ENCODE data around the gene LYPD6B.

LYPD6B gene

DNA sequence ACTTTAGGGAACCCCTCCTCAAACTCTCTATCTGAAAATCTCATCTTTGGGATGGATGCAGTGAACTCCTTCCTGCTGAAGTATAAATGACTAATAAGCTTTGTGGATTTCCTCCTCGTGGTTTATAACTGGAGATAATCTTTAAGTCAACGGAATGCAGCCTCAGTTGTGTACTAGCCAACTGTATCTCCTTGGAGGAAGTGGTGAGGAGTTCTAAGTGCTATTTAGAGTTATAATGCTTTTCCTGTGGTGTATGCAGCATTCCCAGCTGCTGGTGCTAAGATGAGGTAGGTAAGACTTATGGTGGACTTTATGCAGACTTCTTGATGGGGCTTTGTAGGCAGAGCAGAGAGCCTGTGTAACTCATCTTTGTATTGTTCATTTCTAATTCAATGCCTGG is 90.9 kb downstream of the LYPD6B start:
- DNase-seq, result no peak

DNA sequence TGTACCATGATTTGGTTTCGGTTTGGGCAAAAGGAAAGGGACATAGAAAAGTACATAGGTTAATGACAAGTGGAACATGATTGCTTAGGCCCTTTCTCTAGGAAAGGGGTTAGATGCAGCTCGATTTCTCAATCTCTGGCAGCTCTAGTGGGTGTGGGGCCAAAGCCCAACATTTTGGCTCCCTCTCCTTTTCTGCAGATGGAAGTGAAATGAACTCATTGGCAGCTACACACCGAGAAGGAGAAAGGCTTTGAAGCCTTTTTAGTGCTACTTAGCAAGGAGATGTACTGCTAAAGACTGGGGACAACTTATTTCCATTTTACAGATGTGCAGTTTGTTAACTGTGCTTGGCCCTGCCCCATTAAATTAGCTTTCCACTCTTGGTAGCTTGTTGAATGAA is 93.8 kb downstream of the LYPD6B start:
- DNase-seq, result no peak

DNA sequence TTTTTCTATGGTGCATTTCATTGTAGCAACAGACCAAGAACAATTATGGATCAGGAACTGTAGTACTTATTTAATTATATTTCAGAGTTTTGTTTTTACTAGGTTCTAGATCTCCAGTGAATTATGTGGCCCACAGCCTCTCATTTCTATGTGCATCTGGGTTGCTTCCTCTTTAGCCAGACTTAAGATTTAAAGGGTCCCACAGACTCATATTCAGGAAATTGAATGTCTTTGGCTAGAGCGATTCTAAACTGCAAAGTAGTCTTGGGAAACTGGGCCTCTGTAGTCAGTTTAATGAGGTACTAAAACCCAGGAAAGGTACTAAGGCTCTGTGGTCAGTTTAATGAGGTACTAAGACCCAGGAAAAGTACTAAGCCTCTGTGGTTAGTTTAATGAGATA is 94.4 kb downstream of the LYPD6B start:
- no peak for DNase-seq

DNA sequence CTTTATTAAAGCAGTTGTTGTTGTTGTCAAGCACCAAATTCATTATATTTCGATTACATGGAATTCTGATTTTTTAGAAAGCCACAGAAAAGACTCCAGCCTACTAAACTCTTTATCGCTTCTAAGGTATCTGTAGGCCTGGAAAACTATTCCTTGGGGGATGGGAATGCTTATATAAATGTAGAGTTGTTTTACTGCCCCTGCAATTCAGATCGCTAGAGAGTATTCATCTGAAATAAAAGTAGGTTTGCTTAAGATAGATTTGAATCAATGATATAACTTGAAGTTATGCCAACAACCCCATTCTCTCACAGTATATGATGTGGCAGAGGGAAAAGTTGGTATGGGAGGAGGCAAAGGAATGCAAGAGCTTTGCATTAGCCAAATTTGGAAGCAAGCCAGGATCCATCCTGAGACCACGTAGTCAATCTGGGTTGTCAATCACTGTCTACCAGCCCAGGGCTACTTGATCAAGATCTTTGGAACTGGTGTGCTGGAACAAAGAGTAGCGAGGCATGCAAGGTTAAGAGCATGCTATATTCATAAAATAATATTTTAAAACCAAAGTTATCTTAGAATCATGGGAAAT is 95.9 kb downstream of the LYPD6B start:
- DNase-seq, result no peak

DNA sequence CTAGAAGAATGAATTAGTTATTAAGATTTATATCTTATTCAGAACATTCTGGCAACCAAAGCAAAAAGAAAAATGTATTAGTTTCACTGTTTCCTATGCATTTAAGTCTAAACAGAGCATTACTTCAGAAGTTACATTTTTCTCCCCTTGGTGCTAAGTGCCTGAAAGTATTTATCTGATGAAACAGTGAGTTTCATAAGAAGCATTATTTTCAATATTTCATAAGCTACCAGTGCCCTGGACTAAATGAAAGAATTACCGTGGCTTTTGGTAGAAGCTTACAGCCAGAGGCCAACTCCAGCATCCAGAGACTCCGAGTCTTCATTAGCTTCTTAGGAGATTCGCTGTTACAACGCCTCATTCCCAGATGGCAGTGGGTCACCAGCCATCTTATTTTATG is 97.6 kb downstream of the LYPD6B start:
- no peak for DNase-seq

DNA sequence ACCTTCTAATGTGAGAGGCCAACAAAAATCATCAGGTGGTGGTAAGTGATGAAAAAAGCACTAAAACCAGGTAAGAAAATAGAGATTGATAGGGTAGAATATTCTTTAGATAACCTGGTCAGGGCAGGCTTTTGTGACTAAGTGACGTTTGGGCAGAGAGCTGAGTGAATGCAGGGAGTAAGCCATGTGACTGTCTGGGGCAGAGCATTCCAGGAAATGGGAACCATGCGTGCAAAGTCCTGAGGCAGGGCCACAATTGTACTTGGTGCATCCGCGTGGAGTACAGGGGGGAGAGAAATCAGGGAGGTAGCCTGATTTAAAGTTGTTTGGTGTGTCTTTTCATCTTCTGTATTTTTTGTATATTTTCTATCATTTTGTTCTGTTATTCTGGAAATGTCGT is 102.5 kb downstream of the LYPD6B start:
- DNase-seq, result no peak

DNA sequence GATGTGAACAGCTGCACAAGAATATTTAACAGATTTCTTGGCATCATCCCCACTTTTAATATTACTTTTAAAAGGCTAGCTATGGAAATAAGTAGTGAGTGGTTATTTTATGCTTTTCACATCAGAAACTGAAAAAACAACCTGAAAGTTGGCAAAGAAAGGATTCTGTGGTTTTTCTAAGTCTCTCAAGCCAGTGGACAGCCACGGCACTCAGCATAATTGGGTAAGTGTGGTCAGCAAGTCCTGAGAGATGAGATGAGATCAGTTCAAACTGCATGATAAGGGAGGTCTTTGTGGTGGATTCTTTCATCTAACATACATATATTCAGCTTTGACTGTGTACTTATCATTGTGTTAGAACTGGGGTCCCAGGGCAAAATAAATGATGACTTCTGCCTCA is 105.2 kb downstream of the LYPD6B start:
- DNase-seq, result no peak

DNA sequence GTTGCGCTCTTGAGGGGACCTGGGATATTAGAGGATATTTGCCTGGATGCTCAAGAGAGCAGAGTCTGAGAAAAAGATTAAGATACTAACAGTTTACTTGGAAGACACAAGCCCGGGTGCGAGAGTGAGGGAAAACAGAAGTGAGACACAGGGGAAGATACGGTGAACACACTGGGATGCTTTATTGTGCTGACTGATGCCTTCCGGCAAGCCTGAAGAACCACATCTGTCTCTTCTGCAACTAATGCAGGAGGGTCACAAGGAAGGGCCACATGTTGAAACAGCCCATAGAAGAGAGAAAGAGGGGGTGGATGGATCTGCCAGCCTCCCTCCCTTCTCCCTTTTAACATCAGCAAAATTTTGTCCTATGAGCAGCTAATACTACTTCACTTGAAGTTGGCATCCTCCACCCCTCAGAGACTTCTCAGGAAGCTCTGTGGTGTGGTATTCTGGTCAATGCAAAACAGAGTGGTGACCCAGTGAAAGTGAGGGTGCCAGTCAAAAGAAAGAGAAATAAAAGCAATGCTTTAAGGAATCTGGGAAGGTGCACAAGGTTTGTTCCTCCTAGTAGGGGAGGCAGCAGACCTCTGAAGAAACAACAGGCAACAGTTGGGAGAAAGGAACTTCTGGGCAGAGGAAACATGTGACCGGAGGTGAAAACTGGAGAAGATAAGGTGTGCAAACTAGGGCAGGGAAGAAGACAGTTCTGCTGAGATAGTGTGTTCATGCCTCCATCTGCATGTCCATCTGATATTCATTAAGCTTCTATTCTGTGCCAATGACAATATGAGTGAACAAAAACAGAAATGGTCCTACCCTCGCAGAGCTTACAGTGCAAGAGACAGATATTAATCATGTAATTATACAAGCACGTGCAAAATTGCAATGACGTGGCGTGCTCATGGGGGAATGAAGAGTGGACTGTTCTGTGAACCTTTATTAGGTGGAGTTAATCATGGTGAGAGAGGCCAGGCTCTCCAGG is 107.1 kb downstream of the LYPD6B start:
- no peak for DNase-seq

DNA sequence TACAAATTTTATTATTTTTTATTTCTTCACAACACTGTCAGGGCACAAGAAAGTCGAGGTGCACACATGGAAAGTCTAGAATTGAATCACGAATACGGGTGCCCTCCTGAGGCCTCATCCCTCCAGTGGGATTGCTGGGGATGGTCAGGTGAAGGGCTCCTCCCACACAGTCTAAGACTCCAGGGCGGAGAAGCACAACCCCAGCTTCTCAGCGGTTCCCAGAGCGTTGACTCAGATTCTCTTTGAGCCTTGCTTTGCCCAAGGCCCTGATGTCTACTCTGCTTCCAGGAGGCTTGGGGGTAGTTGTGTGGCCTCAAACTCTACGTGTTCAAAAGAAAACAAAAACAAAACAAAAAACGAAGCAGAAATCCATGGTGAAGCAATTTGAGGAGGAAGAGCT is 108.4 kb downstream of the LYPD6B start:
- no peak for DNase-seq

DNA sequence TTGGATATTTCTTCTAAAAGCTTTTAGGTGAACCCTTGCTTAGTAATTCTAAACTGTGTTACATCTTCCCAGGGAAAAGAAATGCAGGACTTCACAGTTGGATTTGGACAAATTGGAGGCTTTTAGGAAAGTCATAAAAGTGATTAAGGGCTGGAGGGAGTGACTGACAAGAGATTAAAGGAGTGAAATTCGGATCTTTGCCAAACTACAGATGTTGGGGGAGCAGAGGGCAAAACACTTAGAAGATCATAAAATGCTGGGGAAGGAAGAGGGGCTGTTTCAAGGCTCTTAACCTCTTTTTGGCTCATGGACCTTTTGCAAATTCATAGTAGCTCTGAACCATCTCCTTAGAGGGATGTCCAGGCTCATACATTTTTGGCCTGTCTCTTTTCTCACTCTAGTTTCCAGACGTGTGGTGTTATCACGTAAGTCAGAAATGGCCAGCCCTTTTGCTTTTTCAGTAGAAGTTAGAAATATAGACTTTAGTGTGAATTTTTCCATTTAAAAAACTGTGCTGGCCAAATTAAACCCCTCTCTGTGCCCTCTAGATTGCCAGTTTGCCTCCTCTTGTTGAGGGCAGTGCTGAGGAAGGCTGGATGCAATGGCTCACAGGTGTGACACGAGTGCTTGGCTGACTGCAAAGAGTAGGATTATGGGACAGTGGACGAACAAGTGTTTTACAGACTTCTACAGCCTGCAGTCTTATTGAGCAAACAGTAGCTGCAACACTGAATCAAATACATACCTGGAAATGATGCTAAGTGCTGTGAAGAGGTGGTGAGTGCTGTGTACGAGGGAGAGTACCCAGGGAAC is 109.9 kb downstream of the LYPD6B start:
- DNase-seq, result no peak

DNA sequence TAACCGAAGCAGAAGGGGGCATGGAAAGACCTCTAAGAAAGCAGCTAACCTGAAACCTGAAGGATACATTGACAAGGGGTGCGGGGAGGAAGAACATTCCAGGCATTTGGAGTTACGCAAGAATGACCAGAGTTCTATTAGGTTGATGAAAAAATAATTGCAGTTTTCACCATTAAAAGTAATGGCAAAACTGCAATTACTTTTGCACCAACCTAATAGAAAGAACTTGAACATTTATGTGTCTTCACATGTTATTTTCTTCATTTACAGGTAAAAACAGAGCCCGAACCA is 110.5 kb downstream of the LYPD6B start:
- no peak for DNase-seq

DNA sequence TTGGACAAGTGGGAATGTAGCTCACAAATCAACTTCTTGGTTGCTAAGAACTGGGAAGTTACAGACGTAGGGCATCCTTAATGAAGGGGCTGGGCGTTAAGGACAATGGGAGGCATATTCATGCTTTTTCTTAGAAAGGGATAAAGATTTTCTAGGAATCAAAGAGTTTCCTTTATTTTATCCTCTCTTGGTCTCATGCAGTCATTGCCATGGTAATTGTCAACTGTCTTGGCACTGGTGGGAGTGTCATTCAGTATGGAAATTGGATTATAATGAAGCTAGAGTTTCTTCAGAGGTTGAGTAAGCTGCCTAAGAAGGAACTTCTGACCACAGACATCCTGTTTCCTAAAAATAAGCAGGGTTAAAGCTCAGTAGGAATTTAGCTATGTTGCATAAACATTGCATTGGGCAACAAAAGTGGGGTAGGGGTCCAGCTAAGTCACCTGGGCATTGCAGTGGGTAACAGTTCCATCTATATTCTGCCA is 114.0 kb downstream of the LYPD6B start:
- DNase-seq, result no peak

DNA sequence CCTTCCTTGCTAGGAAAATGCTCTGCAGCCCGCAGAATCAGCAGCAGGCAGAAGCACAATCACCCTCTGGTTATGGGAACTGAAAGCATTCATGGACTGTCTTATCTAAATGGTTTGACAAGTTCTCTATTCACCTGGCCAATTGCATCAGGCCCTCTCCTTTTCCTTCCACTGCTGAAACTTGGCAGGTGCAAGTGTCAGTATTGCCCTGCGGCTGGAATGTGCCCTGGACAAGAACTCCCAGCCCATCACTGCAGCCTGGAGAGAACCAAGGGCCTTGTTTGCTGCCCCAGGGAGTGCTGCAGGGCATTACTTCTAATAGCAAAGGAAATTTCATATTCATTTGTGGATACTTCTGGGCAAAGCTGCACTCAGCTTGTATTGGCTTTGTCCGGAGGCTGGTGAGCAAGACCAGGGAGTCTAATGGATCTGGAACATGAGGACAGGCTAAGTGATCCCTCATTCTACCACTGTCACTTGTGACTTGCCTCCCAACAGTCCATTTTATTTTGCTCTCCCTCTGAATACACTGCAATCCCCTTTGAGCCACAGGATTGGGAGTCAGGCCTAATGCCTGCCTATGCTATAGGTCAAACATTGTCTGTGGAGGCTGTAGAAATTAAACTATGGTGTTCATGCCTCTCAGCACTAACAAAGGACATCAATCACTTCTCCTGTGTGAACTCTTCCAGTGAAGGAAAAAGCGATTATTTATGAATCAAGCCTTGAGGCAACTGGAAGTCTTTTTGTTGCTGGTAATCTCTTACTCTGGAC is 116.9 kb downstream of the LYPD6B start:
- DNase-seq, result no peak

DNA sequence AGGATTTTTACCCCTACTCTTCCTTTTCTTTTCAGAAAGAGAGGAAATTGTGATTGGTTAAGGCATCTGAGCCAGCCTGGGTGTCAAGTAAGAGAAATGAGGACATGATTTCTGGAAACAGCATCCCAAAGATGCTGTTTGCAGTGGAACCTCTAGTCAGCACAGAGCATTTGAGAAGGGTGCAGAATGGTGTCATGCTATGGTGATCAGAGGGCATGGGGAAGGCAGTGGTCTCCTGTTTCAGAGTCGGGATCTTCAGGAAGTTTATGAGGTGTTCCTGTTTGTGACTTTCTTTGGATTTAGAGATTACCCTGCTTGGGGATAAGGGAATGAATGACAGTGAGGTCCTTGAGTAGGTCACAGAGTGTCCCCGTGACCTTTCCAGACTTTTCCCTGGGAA is 117.5 kb downstream of the LYPD6B start:
- no peak for DNase-seq

DNA sequence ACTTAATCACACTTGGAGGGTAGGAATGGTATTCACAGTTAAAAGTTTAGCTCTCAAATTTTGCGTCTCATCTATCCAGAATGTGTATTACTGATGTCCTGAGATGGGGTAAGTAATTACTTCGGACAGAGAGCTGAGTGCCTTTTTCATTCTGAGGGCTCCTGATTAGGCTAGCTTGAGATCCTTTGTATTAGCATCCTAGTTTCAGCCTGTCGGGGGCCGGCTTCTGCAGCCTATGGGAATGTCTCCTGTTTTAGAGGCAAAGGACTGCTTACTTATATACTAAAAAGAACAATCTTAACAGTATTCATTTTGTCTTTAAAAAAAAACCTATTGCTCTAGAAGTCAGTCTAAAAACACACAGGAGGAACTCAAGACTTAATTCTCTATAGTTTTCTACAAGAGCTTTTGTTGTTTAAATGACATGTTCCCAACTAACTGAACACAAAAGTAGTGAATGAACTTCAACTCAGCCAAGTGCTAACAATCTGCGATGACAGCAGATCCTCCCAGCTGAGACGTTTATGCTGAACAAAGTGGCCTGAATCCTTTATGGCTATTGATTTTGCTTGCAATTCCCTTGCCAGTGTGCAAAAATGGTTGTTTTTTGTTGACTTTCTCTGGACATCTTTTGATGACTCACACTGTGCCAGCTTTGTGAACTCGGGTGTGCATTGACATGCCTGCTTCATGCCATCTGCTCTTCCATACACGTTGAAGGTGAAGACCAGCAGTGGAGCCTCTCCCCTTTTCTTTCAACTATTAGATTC is 118.7 kb downstream of the LYPD6B start:
- DNase-seq, result peak; percentile 16

DNA sequence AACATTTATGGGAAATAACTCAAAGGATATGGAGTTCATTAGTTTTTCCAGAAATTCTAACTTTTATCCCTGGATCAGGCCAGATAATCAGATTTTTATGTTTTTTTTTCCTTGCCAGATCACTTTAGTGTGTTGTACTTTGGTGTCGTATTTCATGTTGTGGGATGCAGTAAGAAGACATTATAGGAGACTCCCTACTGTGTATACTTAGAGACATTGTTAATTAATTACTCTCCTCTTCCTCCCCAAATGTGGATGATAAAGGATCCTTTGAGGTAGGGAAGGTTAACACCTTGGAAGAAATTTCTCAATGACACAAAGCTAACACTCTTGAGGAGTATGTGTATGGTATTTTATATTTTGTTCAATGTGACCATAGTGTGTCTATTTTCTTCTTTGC is 120.5 kb downstream of the LYPD6B start:
- no peak for DNase-seq

DNA sequence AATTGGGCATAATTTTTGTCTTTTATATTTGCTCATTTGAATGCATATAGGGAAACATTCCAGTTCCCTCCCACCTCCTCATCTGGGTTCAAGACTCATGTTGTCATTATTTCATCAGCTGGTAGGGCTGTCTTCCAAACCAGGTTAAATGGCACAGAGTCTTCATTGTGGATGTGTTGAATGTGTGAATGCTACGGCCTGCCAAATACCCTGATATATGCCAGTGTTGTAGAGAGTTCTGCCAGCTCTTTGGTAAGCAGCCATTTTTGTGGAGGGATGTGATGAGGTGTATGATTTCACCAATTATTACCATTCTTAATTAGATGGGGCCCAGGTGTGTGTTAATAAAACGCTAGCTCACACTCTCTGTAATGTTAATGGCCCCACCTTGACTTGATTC is 121.7 kb downstream of the LYPD6B start:
- no peak for DNase-seq

DNA sequence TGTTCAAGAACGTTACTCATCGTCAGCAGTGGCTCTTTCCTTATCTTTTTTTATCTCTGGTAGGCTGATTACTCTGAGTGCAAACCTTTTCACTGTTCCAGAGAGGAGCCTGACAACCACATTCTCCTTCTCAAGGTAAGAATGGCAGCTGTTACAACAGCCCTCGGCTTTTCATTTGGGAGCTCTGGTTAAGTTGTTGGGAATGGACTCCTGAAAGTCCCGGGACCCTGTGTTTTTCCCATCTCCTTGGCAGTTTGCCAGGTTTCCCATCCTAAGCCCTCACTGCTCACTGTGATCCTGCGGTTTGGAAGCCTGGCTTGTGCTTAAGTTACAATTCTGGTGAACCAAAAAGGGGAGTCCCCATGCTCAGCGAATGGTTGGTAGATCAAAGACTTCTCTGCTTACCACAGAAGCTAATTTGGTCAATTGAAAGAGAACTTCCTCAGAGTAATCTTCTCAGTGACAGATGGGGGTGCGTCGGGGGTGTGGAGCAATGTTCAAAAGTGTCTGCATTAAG is 122.3 kb downstream of the LYPD6B start:
- no peak for DNase-seq

DNA sequence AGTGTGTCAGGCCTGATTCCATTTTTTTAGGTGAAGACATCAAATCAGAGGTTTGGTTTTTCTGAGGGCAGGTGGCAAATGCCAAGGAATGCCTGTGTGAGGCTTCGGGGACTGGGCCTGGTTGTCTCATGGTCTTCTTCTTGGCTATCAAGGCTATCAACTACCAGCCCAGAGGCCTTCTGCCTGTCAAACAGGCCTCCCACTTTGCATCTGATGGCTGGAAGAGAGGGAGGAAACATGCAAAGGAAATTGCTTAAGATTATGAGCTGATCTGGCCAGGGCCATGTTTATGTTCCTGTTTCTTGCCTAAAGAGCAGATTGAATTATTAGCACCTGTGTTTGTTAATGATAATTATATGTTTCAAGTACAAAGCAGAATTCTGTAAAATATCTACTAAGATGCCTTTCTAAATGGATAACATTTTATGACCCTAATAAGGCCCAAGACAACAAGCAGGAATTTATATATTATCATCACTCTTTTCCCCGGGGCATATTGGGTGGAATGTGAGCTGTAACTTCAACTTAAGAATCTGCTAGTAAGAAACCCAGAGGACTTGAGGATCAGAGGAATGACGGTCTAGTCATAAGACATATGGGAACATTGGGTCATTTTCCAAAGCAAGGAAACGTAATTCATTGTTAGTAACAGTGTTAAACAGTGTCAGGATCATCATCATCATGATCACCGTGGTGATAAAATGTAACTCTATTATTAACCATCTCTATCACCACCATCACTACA is 123.2 kb downstream of the LYPD6B start:
- DNase-seq, result no peak

DNA sequence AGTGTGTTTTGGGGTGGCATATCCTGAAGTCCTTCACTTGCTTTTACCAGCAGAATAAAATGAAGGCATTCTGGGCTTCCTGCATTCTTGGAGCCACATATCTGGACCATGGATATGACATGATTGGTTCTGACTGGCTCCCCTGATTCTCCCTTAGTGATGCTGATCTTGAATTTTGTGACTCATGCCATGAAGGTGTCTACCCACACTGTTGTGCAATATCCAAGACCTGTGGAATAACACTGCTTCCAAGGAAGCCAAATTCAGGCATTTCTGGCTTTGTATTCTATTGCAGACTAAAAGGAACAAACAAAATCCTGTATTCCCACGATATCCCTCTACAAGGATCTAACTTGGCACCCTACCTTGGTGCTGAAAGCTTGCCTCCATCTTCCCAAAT is 125.8 kb downstream of the LYPD6B start:
- DNase-seq, result no peak

DNA sequence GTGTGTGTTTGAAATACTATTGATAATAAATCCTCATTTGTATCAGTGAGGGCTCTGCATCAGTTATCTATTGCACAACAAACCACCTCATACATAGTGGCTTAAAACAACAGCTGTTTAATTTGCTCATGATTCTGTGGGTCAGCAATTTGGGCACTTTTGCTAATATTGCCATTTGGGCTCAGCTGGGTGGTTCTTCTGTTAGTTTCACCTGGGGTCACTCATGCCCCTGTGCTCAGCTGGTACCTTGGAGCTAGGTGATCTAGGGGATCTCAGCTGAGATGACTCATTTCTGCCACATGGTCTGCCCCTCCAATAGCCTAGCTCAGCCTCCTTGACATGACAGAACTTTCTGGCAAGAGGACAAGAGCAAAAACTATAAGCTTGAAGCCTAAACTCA is 126.3 kb downstream of the LYPD6B start:
- DNase-seq, result no peak
